Smooth muscle cell (in vitro differentiated cells): Measurements from ENCODE around the gene RNF40. TPM values are rescaled to one million over a fixed set of nuclear protein-coding genes. Genes with fewer than 3 reads are reported as not detected.

ENCODE experiments used
- DNase-seq: peaks from one replicate; lab custom pipeline; 2025; ENCODE audit not compliant: unreplicated experiment; lab: John Stamatoyannopoulos, UW
- H2AFZ ChIP-seq: fragments of 200-600 bp; sonication (generic); 2 replicates; pipeline ENCODE4 v1.6.0; 2016; ENCODE audit warnings: antibody characterized with exemption, low read depth, mild to moderate bottlenecking
- H3F3A ChIP-seq: fragments of 200-600 bp; sonication (generic); 2 replicates; pipeline ENCODE4 v1.6.0; 2017; ENCODE audit warnings: antibody characterized with exemption, low read depth
- H3K27ac ChIP-seq: fragments of 200-600 bp; sonication (generic); 2 replicates; pipeline ENCODE4 v1.5.1; 2016; ENCODE audit warnings: low read depth, mild to moderate bottlenecking
- H3K27me3 ChIP-seq: fragments of 200-600 bp; sonication (generic); 2 replicates; pipeline ENCODE4 v1.6.1; 2016; ENCODE audit warnings: low read depth, mild to moderate bottlenecking
- H3K36me3 ChIP-seq: fragments of 200-600 bp; sonication (generic); 2 replicates; pipeline ENCODE4 v1.5.1; 2016; ENCODE audit warnings: low read depth
- H3K4me1 ChIP-seq: fragments of 200-600 bp; sonication (generic); 2 replicates; pipeline ENCODE4 v1.5.1; 2016; ENCODE audit warnings: low read depth
- H3K4me2 ChIP-seq: fragments of 200-600 bp; sonication (generic); 2 replicates; pipeline ENCODE4 v1.6.0; 2016; ENCODE audit warnings: mild to moderate bottlenecking
- H3K4me3 ChIP-seq: fragments of 200-600 bp; sonication (generic); 2 replicates; pipeline ENCODE4 v1.5.1; 2016; ENCODE audit warnings: mild to moderate bottlenecking
- H3K79me2 ChIP-seq: fragments of 200-600 bp; sonication (generic); 2 replicates; pipeline ENCODE4 v1.6.0; 2016; ENCODE audit warnings: low read depth, mild to moderate bottlenecking
- H3K9ac ChIP-seq: fragments of 200-600 bp; sonication (generic); 2 replicates; pipeline ENCODE4 v1.6.0; 2016; ENCODE audit warnings: low read depth
- H3K9me3 ChIP-seq: fragments of 200-600 bp; sonication (generic); replicated peaks from 2 replicates; pipeline ENCODE4 v1.5.1; 2016; ENCODE audit warnings: low read depth
- H4K20me1 ChIP-seq: fragments of 200-600 bp; sonication (generic); 2 replicates; pipeline ENCODE4 v1.6.0; 2016; ENCODE audit warnings: low read depth
- WGBS: methylation state at CpG from one replicate; pipeline ENCODE4 v1.1.7; 2016; ENCODE audit warnings: low lambda C conversion rate; 5-methylcytosine and 5-hydroxymethylcytosine counted together
- polyA plus RNA-seq: library from polyadenylated mRNA; unstranded; fragments of >200 nt; fragmentation: Nextera tagmentation; extraction: Ambion mirVana; gene quantifications from 2 replicates; pipeline ENCODE4 v1.2.1, GENCODE V29; 2016
- total RNA-seq: library from RNA; depleted of rRNA; stranded (reverse); fragments of >200 nt; gene quantifications from 2 replicates; pipeline ENCODE4 v1.2.3, GENCODE V29; 2014
- TF ChIP-seq, protein P1 (sequence below): fragments of 200-600 bp; sonication (generic); IDR thresholded peaks from 2 replicates; pipeline ENCODE4 v1.5.1; 2017; ENCODE audit warnings: borderline replicate concordance, mild to moderate bottlenecking, antibody characterized with exemption; ENCODE audit not compliant: insufficient read depth, poor library complexity, severe bottlenecking

Gene RNF40
- total and polyA plus RNA-seq, 2 experiments from 2014 or later: 66.1 to 92.5 TPM

DNA sequence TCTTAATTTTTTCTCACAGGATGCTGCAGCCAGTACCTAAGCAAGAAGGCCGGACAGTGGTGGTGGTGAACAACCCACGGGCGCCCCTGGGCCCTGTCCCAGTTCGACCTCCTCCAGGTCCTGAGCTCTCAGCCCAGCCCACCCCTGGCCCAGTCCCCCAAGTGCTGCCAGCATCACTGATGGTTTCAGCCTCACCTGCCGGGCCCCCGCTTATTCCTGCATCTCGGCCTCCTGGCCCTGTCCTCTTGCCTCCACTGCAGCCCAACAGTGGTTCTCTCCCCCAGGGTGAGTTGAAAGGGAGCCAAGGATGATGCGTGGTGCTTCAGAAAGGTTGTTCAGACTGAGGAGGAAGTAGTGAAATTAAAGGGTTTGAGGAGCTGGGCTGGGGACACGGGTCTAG lies 41.4 kb upstream of the RNF40 start:
- peaks cover 59% of the 10 kb centered on the region for H4K20me1 ChIP-seq
- TF ChIP-seq, protein P1, sequence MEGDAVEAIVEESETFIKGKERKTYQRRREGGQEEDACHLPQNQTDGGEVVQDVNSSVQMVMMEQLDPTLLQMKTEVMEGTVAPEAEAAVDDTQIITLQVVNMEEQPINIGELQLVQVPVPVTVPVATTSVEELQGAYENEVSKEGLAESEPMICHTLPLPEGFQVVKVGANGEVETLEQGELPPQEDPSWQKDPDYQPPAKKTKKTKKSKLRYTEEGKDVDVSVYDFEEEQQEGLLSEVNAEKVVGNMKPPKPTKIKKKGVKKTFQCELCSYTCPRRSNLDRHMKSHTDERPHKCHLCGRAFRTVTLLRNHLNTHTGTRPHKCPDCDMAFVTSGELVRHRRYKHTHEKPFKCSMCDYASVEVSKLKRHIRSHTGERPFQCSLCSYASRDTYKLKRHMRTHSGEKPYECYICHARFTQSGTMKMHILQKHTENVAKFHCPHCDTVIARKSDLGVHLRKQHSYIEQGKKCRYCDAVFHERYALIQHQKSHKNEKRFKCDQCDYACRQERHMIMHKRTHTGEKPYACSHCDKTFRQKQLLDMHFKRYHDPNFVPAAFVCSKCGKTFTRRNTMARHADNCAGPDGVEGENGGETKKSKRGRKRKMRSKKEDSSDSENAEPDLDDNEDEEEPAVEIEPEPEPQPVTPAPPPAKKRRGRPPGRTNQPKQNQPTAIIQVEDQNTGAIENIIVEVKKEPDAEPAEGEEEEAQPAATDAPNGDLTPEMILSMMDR: no peak
- peaks cover 25% of the 10 kb centered on the region for H3K36me3 ChIP-seq
- no peaks in the 10 kb centered on the region for H3K27me3 ChIP-seq
- no peaks in the 10 kb centered on the region for H3K9me3 ChIP-seq
- peaks cover 4% of the 10 kb centered on the region for H3K4me1 ChIP-seq
- no peak overlapping the region for H3K4me3 ChIP-seq
- H2AFZ ChIP-seq: no peak overlapping the region
- H3K4me2 ChIP-seq: no peak overlapping the region
- no peak overlapping the region for H3K27ac ChIP-seq
- DNase-seq: no peak
- peaks cover 11% of the 10 kb centered on the region for H3F3A ChIP-seq
- WGBS: 90% methylated on average over 9 of the region's 9 CpGs
- peaks cover 26% of the 10 kb centered on the region for H3K79me2 ChIP-seq
- H3K9ac ChIP-seq: no peak overlapping the region

DNA sequence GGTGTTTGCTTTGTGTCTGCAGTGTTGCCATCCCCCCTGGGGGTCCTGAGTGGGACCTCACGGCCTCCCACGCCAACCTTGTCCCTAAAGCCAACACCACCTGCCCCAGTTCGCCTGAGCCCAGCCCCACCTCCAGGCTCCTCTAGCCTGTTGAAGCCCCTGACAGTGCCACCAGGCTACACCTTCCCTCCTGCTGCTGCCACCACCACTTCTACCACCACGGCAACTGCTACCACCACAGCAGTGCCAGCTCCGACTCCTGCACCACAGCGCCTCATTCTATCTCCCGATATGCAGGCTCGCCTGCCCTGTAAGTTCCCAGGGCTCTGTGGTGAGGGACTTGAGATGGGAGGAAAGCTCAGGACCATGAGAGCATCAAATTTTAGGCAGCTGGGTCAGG lies 41.0 kb upstream of the RNF40 start:
- Histone ChIP-seq H3K4me1 (peaks cover 3% of the 10 kb centered on the region), H3K27ac (no peak overlapping the region), H3K4me3 (no peak overlapping the region), H3K9me3 (no peaks in the 10 kb centered on the region), H3F3A (peaks cover 8% of the 10 kb centered on the region), H3K36me3 (peaks cover 29% of the 10 kb centered on the region), H3K4me2 (no peak overlapping the region), H3K27me3 (no peaks in the 10 kb centered on the region), H3K79me2 (peaks cover 31% of the 10 kb centered on the region), H4K20me1 (peaks cover 60% of the 10 kb centered on the region), H2AFZ (no peak overlapping the region), H3K9ac (no peak overlapping the region)
- TF ChIP-seq, protein P1: no peak
- WGBS: over 99% methylated on average over 6 of the region's 8 CpGs
- DNase-seq: no peak

DNA sequence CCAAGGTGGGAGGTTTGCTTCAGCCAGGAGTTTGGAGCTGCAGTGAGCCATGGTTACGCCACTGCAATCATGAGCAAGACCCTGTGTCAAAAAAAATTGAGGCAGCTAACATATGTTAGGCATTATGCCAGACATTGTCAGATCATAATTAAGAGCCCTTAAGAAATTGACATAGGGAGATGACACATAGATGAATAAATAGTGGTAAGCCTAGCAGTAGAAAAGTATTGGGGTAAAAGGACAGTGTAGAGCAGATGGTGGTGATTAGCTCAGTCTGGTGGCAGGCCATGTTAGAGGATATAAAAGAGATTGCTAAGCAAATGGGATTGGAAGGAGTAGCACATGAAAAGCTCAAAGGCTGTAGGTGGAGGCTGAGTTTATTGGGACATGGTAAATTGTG lies 40.5 kb upstream of the RNF40 start:
- Histone ChIP-seq H3K4me2 (no peak overlapping the region), H3K9ac (no peak overlapping the region), H3K4me1 (no peaks in the 10 kb centered on the region), H3K27ac (no peak overlapping the region), H3K79me2 (peaks cover 33% of the 10 kb centered on the region), H2AFZ (no peak overlapping the region), H3K27me3 (no peaks in the 10 kb centered on the region), H3K9me3 (no peaks in the 10 kb centered on the region), H3F3A (peaks cover 5% of the 10 kb centered on the region), H3K36me3 (peaks cover 30% of the 10 kb centered on the region), H3K4me3 (no peak overlapping the region), H4K20me1 (peaks cover 56% of the 10 kb centered on the region)
- WGBS: 93% methylated on average over 1 of the region's 1 CpG
- DNase-seq: no peak
- TF ChIP-seq, protein P1: no peak

DNA sequence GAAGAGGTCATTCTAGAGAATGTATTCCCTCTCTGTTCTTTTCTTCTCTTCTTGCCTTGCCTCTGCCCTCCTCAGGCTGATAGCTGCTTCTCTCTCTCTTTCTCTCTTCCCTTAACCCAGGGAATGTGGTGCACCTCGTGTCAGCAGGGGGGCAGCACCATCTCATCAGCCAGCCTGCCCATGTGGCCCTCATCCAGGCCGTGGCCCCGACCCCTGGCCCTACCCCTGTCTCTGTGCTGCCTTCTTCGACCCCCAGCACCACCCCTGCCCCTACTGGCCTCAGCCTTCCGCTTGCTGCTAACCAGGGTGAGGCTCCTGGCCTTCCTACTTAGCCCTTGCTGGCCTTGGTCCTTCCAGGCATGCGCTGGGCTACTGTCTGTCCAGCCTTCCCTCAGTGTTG lies 39.7 kb upstream of the RNF40 start:
- H4K20me1 ChIP-seq: peaks cover 56% of the 10 kb centered on the region
- no peak overlapping the region for H3K27ac ChIP-seq
- H3K79me2 ChIP-seq: peaks cover 41% of the 10 kb centered on the region
- no peaks in the 10 kb centered on the region for H3K4me1 ChIP-seq
- no peak overlapping the region for H3K9ac ChIP-seq
- no peaks in the 10 kb centered on the region for H3F3A ChIP-seq
- H2AFZ ChIP-seq: no peak overlapping the region
- no peaks in the 10 kb centered on the region for H3K27me3 ChIP-seq
- no peak overlapping the region for H3K4me3 ChIP-seq
- no peak overlapping the region for H3K4me2 ChIP-seq
- WGBS: 100% methylated on average over 3 of the region's 6 CpGs
- H3K36me3 ChIP-seq: peaks cover 32% of the 10 kb centered on the region
- TF ChIP-seq, protein P1: no peak
- no peak for DNase-seq
- H3K9me3 ChIP-seq: no peaks in the 10 kb centered on the region
